SK-N-SH treated with all-trans-retinoic acid at 6 μM for 48 hours (cell line): Measurements from ENCODE around the gene PPIB.

ENCODE experiments used
- ARNTL ChIP-seq: fragments of 450-650 bp; formaldehyde crosslinking; IDR thresholded peaks from 2 replicates; pipeline ENCODE4 v1.5.0; 2020; ENCODE audit warnings: low read depth, mild to moderate bottlenecking, moderate library complexity, borderline replicate concordance
- POU6F1 ChIP-seq: fragments of 250-450 bp; sonication (Bioruptor Pico); IDR thresholded peaks from 2 replicates; pipeline ENCODE4 v1.8.0; 2021; ENCODE audit warnings: low read depth, mild to moderate bottlenecking, moderate library complexity, borderline replicate concordance
- RARB ChIP-seq: fragments of 250-450 bp; sonication (Bioruptor Pico); IDR thresholded peaks from 2 replicates; pipeline ENCODE4 v1.8.0; 2021; ENCODE audit warnings: mild to moderate bottlenecking, moderate library complexity
- ZFP3 ChIP-seq: fragments of 250-450 bp; sonication (Bioruptor Pico); IDR thresholded peaks from 2 replicates; pipeline ENCODE4 v1.5.0; 2020; ENCODE audit warnings: mild to moderate bottlenecking, moderate library complexity
- ZNF70 ChIP-seq: fragments of 450-650 bp; formaldehyde crosslinking; IDR thresholded peaks from 2 replicates; pipeline ENCODE4 v1.5.0; 2020; ENCODE audit warnings: mild to moderate bottlenecking, moderate library complexity
- ZNF8 ChIP-seq: fragments of 450-650 bp; formaldehyde crosslinking; IDR thresholded peaks from 2 replicates; pipeline ENCODE4 v1.5.0; 2020; ENCODE audit warnings: mild to moderate bottlenecking, moderate library complexity
- TF ChIP-seq, protein P1 (sequence below): fragments of 250-450 bp; sonication (Bioruptor Pico); IDR thresholded peaks from 2 replicates; pipeline ENCODE4 v1.5.1; 2020; ENCODE audit warnings: low read depth, mild to moderate bottlenecking, moderate library complexity
- TF ChIP-seq, protein P2 (sequence below): fragments of 250-450 bp; sonication (Bioruptor Pico); IDR thresholded peaks from 2 replicates; pipeline ENCODE4 v1.8.0; 2020; ENCODE audit warnings: mild to moderate bottlenecking, moderate library complexity, borderline replicate concordance

DNA sequence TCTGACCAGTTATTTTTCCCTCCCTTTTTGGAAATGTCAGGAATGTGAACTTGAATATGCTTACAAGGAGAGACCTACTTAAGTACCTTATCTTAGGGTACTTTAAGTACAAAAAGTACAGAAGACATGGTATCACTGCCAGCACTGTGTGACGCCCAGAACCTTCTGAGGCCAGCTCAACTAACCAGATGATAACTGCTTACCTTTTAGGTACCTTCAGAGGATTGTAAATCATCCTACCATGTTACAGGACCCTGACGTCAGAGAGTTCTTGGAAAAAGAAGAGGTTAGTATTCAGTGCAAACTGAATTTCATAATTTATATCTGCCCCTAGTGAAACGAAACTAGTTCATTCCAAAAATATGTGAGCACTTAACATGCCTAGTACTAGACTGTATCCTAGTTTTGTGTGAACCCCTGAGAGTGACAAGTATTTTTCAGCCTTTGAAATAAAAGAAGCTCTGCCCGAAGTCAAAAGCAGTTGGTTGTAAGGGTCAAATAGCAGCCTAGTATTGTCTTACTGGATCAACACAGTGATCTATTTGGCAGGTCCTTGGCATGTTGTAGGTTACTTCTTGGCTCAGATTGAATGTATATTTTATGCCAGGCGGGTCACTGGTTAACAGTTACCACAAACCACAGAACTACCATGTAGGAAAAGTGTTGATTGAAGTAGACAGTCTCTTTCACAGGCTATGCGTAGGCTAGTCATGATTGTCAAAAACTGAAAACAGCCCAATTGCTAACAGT, 35.1 kb downstream of the PPIB start:
- TF ChIP-seq ZNF8, result no peak
- TF ChIP-seq, protein P1, sequence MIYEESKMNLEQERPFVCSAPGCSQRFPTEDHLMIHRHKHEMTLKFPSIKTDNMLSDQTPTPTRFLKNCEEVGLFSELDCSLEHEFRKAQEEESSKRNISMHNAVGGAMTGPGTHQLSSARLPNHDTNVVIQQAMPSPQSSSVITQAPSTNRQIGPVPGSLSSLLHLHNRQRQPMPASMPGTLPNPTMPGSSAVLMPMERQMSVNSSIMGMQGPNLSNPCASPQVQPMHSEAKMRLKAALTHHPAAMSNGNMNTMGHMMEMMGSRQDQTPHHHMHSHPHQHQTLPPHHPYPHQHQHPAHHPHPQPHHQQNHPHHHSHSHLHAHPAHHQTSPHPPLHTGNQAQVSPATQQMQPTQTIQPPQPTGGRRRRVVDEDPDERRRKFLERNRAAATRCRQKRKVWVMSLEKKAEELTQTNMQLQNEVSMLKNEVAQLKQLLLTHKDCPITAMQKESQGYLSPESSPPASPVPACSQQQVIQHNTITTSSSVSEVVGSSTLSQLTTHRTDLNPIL (CRISPR knock-in tag), result no peak
- TF ChIP-seq, protein P2, sequence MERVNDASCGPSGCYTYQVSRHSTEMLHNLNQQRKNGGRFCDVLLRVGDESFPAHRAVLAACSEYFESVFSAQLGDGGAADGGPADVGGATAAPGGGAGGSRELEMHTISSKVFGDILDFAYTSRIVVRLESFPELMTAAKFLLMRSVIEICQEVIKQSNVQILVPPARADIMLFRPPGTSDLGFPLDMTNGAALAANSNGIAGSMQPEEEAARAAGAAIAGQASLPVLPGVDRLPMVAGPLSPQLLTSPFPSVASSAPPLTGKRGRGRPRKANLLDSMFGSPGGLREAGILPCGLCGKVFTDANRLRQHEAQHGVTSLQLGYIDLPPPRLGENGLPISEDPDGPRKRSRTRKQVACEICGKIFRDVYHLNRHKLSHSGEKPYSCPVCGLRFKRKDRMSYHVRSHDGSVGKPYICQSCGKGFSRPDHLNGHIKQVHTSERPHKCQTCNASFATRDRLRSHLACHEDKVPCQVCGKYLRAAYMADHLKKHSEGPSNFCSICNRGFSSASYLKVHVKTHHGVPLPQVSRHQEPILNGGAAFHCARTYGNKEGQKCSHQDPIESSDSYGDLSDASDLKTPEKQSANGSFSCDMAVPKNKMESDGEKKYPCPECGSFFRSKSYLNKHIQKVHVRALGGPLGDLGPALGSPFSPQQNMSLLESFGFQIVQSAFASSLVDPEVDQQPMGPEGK (CRISPR knock-in tag), result no peak
- no peak for TF ChIP-seq ZFP3
- TF ChIP-seq RARB, result no peak
- no peak for TF ChIP-seq ZNF70 (CRISPR knock-in tag)
- no peak for TF ChIP-seq ARNTL
- no peak for TF ChIP-seq POU6F1 (CRISPR knock-in tag)
